Endothelial cell of umbilical vein (primary cell): ENCODE data around the gene GNAL. TPM values are rescaled to one million over a fixed set of nuclear protein-coding genes. Genes with fewer than 3 reads are reported as not detected.

ENCODE experiments used
- BruUV-seq: library from RNA; stranded (reverse); fragments of 400-500 nt; replicated peaks from 2 replicates; lab custom pipeline; 2021; lab: Mats Ljungman, UMichigan
- CTCF ChIA-PET: fragments of 300-600, 350-600 bp; sonication (Branson Sonifier 250); formaldehyde crosslinking; loops from one replicate; lab custom pipeline; 2021; ENCODE audit warnings: antibody characterized with exemption, inconsistent platforms; lab: Charles Lee
- POLR2A ChIA-PET: fragments of 300-600, 350-600 bp; sonication (Branson Sonifier 250); formaldehyde crosslinking; loops from one replicate; lab custom pipeline; 2021; ENCODE audit warnings: antibody characterized with exemption, inconsistent platforms; lab: Charles Lee
- DNase-seq: peaks from one replicate; pipeline ENCODE4 v3.0.0-alpha.2; 2011; ENCODE audit warnings: low read depth, low spot score
- FAIRE-seq: peaks from 2 replicates; lab custom pipeline; 2011; peaks lifted over from hg19 to GRCh38; lab: Jason Lieb, UNC
- H2AFZ ChIP-seq: 2 replicates; pipeline ENCODE4 v1.6.0; 2012; ENCODE audit warnings: low read depth, low read length, control low read depth, inconsistent platforms
- H3K27ac ChIP-seq: 2 replicates; pipeline ENCODE4 v1.5.1; 2011; ENCODE audit warnings: low read depth, mild to moderate bottlenecking, control low read depth, low read length, moderate library complexity; ENCODE audit not compliant: insufficient read depth
- H3K27me3 ChIP-seq, 2 experiments: 2 replicates each; pipeline versions ENCODE4 v1.6.0 to v1.6.1; 2011; ENCODE audit warnings: low read length in 2 of 2, mixed read lengths in 1 of 2; ENCODE audit not compliant: control insufficient read depth in 2 of 2, insufficient read depth in 2 of 2
- H3K36me3 ChIP-seq, 2 experiments: 2 replicates in 1 of 2; 3 replicates in 1 of 2; pipeline ENCODE4 v1.5.1; 2011; ENCODE audit warnings: low read length in 2 of 2, mild to moderate bottlenecking in 1 of 2, moderate library complexity in 1 of 2; ENCODE audit not compliant: control insufficient read depth in 2 of 2, insufficient read depth in 2 of 2; ENCODE audit errors: extremely low read depth in 1 of 2
- H3K4me1 ChIP-seq: 3 replicates; pipeline ENCODE4 v1.5.1; 2011; ENCODE audit warnings: mild to moderate bottlenecking, low read length; ENCODE audit not compliant: control insufficient read depth, insufficient read depth; ENCODE audit errors: extremely low read depth
- H3K4me2 ChIP-seq: 2 replicates; pipeline ENCODE4 v1.6.1; 2011; ENCODE audit warnings: low read length, control low read depth, mixed read lengths; ENCODE audit not compliant: insufficient read depth
- H3K4me3 ChIP-seq, 3 experiments: fragments of 200-600 bp in 1 of 3; sonication (generic), shearing (Covaris generic) in 1 of 3; replicated peaks in 1 of 3; 2 replicates each; pipeline ENCODE4 v1.5.1; 2011 to 2016; ENCODE audit warnings: control low read depth in 3 of 3, low read length in 3 of 3, mild to moderate bottlenecking in 2 of 3, inconsistent platforms in 1 of 3, low read depth in 1 of 3, moderate library complexity in 1 of 3; ENCODE audit not compliant: insufficient read depth in 1 of 3
- H3K79me2 ChIP-seq: 2 replicates; pipeline ENCODE4 v1.6.0; 2012; ENCODE audit warnings: low read length, inconsistent platforms; ENCODE audit not compliant: control insufficient read depth, insufficient read depth
- H3K9ac ChIP-seq: replicated peaks from 2 replicates; pipeline ENCODE3; 2011; ENCODE audit warnings: low read length, control low read depth; ENCODE audit not compliant: insufficient read depth; ENCODE audit errors: extremely low read depth
- H3K9me1 ChIP-seq: replicated peaks from 3 replicates; pipeline ENCODE4 v1.6.0; 2011; ENCODE audit warnings: mild to moderate bottlenecking, low read length; ENCODE audit not compliant: control insufficient read depth, insufficient read depth; ENCODE audit errors: extremely low read depth
- H3K9me3 ChIP-seq: replicated peaks from 2 replicates; pipeline ENCODE4 v1.5.1; 2012; ENCODE audit warnings: low read length, inconsistent platforms; ENCODE audit not compliant: control insufficient read depth, insufficient read depth
- H4K20me1 ChIP-seq: replicated peaks from 2 replicates; pipeline ENCODE3; 2011; ENCODE audit warnings: mild to moderate bottlenecking, low read length; ENCODE audit not compliant: control insufficient read depth, insufficient read depth; ENCODE audit errors: extremely low read depth
- CTCF ChIP-seq, 2 donors: IDR thresholded peaks; 1 replicate in 1 of 2; 2 replicates in 1 of 2; pipeline ENCODE4 v1.5.1; 2011; ENCODE audit warnings: low read length in 2 of 2, mild to moderate bottlenecking in 2 of 2, moderate library complexity in 2 of 2, control low read depth in 1 of 2, inconsistent platforms in 1 of 2, low read depth in 1 of 2; ENCODE audit not compliant: insufficient read depth in 1 of 2; ENCODE audit errors: extremely low read depth in 1 of 2
- EZH2 ChIP-seq: IDR thresholded peaks from 2 replicates; pipeline ENCODE4 v1.6.1; 2012; ENCODE audit warnings: borderline replicate concordance, low read depth, mild to moderate bottlenecking, moderate library complexity, low read length, inconsistent platforms; ENCODE audit not compliant: severe bottlenecking
- FOS ChIP-seq: IDR thresholded peaks from 2 replicates; pipeline ENCODE4 v1.6.1; 2011; ENCODE audit warnings: mild to moderate bottlenecking, low read length, moderate library complexity, borderline replicate concordance; ENCODE audit not compliant: insufficient read depth
- GATA2 ChIP-seq: IDR thresholded peaks from 2 replicates; pipeline ENCODE4 v1.7.0; 2011; ENCODE audit warnings: low read depth, mild to moderate bottlenecking, moderate library complexity, mixed read lengths, low read length; ENCODE audit not compliant: insufficient read length, insufficient read depth
- JUN ChIP-seq: IDR thresholded peaks from 2 replicates; pipeline ENCODE4 v1.6.1; 2011; ENCODE audit warnings: borderline replicate concordance, low read depth; ENCODE audit not compliant: insufficient read length, insufficient read depth
- MAX ChIP-seq: IDR thresholded peaks from 2 replicates; pipeline ENCODE4 v1.6.1; 2011; ENCODE audit not compliant: insufficient read depth, insufficient read length
- MYC ChIP-seq: IDR thresholded peaks from one replicate; pipeline ENCODE4 v1.6.1; 2011; ENCODE audit warnings: mild to moderate bottlenecking, low read depth, low read length
- POLR2A ChIP-seq: IDR thresholded peaks from 2 replicates; pipeline ENCODE4 v1.6.1; 2012; ENCODE audit warnings: low read depth, mild to moderate bottlenecking, control low read depth, low read length
- POLR2AphosphoS5 ChIP-seq: IDR thresholded peaks from 2 replicates; pipeline ENCODE4 v1.6.1; 2012; ENCODE audit warnings: low read depth, mild to moderate bottlenecking, control low read depth, low read length, moderate library complexity; ENCODE audit not compliant: insufficient read depth
- dilution Hi-C: fragments of 300-500 bp; cut with MboI; formaldehyde crosslinking; loops from one replicate; pipeline ENCODE4 v1.15.0; 2019; ENCODE audit warnings: low sequenced_read_pairs; ENCODE audit not compliant: extremely low pct_ligation_motif_present
- intact Hi-C: fragments of 100-400 bp; cut with micrococcal nuclease; formaldehyde crosslinking; loops from one replicate; pipeline ENCODE4 v1.10.0; 2022
- polyA plus RNA-seq, 4 experiments: library from polyadenylated mRNA; depleted of rRNA in 3 of 4; stranded (reverse) in 3 of 4; unstranded in 1 of 4; fragments of >200 nt; gene quantifications; 2 replicates each; pipeline versions ENCODE4 v1.2.1 to v1.2.3, GENCODE V29; 2011 to 2012; ENCODE audit warnings: missing spikeins in 1 of 4
- total RNA-seq: library from RNA; stranded (reverse); gene quantifications from 2 replicates; pipeline ENCODE4 v1.2.3, GENCODE V29; 2021

Gene GNAL
- total and polyA plus RNA-seq, 2 donors (not counting 3 experiments of a cell fraction or from before 2014, with no cell fraction given): 0.07 to 0.73 TPM

GRCh38 chr18:11851146-11851805 is 162.2 kb downstream of the GNAL start, which contains the start of gene CHMP1B:
Gene CHMP1B, plus strand, starts transcription at chr18:11851413. Its CDS starts 99 bp downstream, at chr18:11851512.
- BruUV-seq: TSS peak; percentile 66
- CTCF ChIA-PET: interaction anchor here (2.1 kb wide), 1 partner anchor 118 kb away, joined by 8 read pairs; no protein-coding TSS in a partner anchor

More at GRCh38 chr18:11851146-11851805, 162.2 kb downstream of the GNAL start, which contains the start of gene CHMP1B:
- dilution Hi-C loops: no loop called here
- Histone ChIP-seq H3K4me2 (peak within 1 kb of the TSS; percentile 98), H3K9me3 (no peaks in the 10 kb centered on the region), H3K4me3 (peak within 1 kb of the TSS; percentile 42 to 94 (median 86)), H3K27me3 (peaks cover 2 to 5% of the 10 kb centered on the region in 2 experiments), H3K9ac (peak within 1 kb of the TSS; percentile 97), H3K9me1 (no peaks in the 10 kb centered on the region), H3K4me1 (peaks cover 21% of the 10 kb centered on the region), H2AFZ (peak within 1 kb of the TSS; percentile 91), H4K20me1 (no peaks in the 10 kb centered on the region), H3K36me3 (no peaks in the 10 kb centered on the region), H3K27ac (peak within 1 kb of the TSS; percentile 89), H3K79me2 (peaks cover 21% of the 10 kb centered on the region)
- POLR2A ChIA-PET: no interaction called here
- peak; percentile 93 for TF ChIP-seq POLR2AphosphoS5
- peak; percentile 40 for TF ChIP-seq MYC
- no peak for TF ChIP-seq GATA2
- TF ChIP-seq MAX: peak; percentile 12
- peak; percentile 95 for TF ChIP-seq POLR2A
- no peak for TF ChIP-seq EZH2
- TF ChIP-seq FOS: no peak
- peak; percentile 48 for TF ChIP-seq JUN
- TF ChIP-seq CTCF (IDR thresholded peaks at IDR 0.05; ENCODE audit: extremely low read depth in 1 of 2, insufficient read depth in 1 of 2, low read depth in 1 of 2, low read length in 2 of 2): no peak
- DNase-seq: peak; percentile 98
- intact Hi-C loops: loop anchor here (1.0 to 10.0 kb wide), 6 partner anchors 57 to 186 kb away; partner anchors contain the start of genes IMPA2 and MPPE1
- FAIRE-seq: peak; percentile 90
